ENCODE measurements around the gene PRMT7. TPM values are rescaled to one million over a fixed set of nuclear protein-coding genes. Genes with fewer than 3 reads are reported as not detected.

The PRMT7 gene
- polyA plus RNA-seq, 1 donor (not counting 4 experiments of a cell fraction or from before 2014, with no cell fraction given), result 27.4 TPM

- no peak overlapping the region for H3K27ac ChIP-seq (ENCODE audit: control insufficient read depth, insufficient read depth, low read length)
- no peak for FAIRE-seq
Measured at GRCh38 chr16:68343137-68343536, 32.3 kb downstream of the PRMT7 start.

GRCh38 chr16:68344252-68344651 is 33.4 kb downstream of the PRMT7 start:
- Histone ChIP-seq H3K4me2 (ENCODE audit: control insufficient read depth, extremely low read depth, insufficient read depth, low read depth, low read length) (no peak overlapping the region), H3K79me2 (ENCODE audit: control insufficient read depth, insufficient read depth, low read length) (no peaks in the 10 kb centered on the region), H3K4me1 (ENCODE audit: control insufficient read depth, extremely low read depth, insufficient read depth, low read length) (peaks cover 7% of the 10 kb centered on the region), H2AFZ (ENCODE audit: control insufficient read depth, low read length) (no peak overlapping the region), H3K9me1 (ENCODE audit: control insufficient read depth, extremely low read depth, insufficient read depth, low read length) (no peaks in the 10 kb centered on the region), H3K36me3 (ENCODE audit: control insufficient read depth in 2 of 2, extremely low read depth in 1 of 2, insufficient read depth in 2 of 2, low read length in 2 of 2) (peaks cover 20 to 37% of the 10 kb centered on the region in 2 experiments), H3K9ac (ENCODE audit: control insufficient read depth, extremely low read depth, insufficient read depth, low read length) (no peak overlapping the region), H3K9me3 (ENCODE audit: control insufficient read depth, low read depth, low read length) (no peaks in the 10 kb centered on the region), H3K27me3 (ENCODE audit: control insufficient read depth, extremely low read depth, insufficient read depth, low read length) (no peaks in the 10 kb centered on the region), H3K4me3 (ENCODE audit: control insufficient read depth in 2 of 3, extremely low read depth in 1 of 3, insufficient read depth in 2 of 3, low read depth in 1 of 3, low read length in 3 of 3) (no peak overlapping the region), H3K27ac (ENCODE audit: control insufficient read depth, insufficient read depth, low read length) (no peak overlapping the region), H4K20me1 (ENCODE audit: control insufficient read depth, extremely low read depth, insufficient read depth, low read length) (peaks cover 4% of the 10 kb centered on the region)
- dilution Hi-C loops (cut with MboI; ENCODE audit: extremely low pct_ligation_motif_present, low sequenced_read_pairs), result no loop called here
- no peak for TF ChIP-seq EZH2 (IDR thresholded peaks at IDR 0.05; ENCODE audit: low read length)
- no peak for TF ChIP-seq CTCF (optimal IDR thresholded peaks at IDR 0.05 in 1 of 3, IDR thresholded peaks at IDR 0.05 in 1 of 3, conservative IDR thresholded peaks at IDR 0.05 in 1 of 3; ENCODE audit: extremely low read depth in 1 of 3, insufficient read depth in 2 of 3, low read length in 3 of 3)
- FAIRE-seq (no peak), DNase-seq (ENCODE audit: low read depth, low spot score) (no peak)

More at GRCh38 chr16:68343137-68343536, 32.3 kb downstream of the PRMT7 start:
- H2AFZ ChIP-seq (ENCODE audit: control insufficient read depth, low read length), result no peak overlapping the region
- no peaks in the 10 kb centered on the region for H3K79me2 ChIP-seq (ENCODE audit: control insufficient read depth, insufficient read depth, low read length)
- TF ChIP-seq CTCF (optimal IDR thresholded peaks at IDR 0.05 in 1 of 3, IDR thresholded peaks at IDR 0.05 in 1 of 3, conservative IDR thresholded peaks at IDR 0.05 in 1 of 3; ENCODE audit: extremely low read depth in 1 of 3, insufficient read depth in 2 of 3, low read length in 3 of 3) (no peak), EZH2 (IDR thresholded peaks at IDR 0.05; ENCODE audit: low read length) (no peak)
- H3K9ac ChIP-seq (ENCODE audit: control insufficient read depth, extremely low read depth, insufficient read depth, low read length), result no peak overlapping the region
- H3K36me3 ChIP-seq (ENCODE audit: control insufficient read depth in 2 of 2, extremely low read depth in 1 of 2, insufficient read depth in 2 of 2, low read length in 2 of 2), result peaks cover 16 to 40% of the 10 kb centered on the region in 2 experiments
- H3K27me3 ChIP-seq (ENCODE audit: control insufficient read depth, extremely low read depth, insufficient read depth, low read length), result no peaks in the 10 kb centered on the region
- DNase-seq (ENCODE audit: low read depth, low spot score), result no peak
- H3K4me3 ChIP-seq (ENCODE audit: control insufficient read depth in 2 of 3, extremely low read depth in 1 of 3, insufficient read depth in 2 of 3, low read depth in 1 of 3, low read length in 3 of 3), result no peak overlapping the region
- no peaks in the 10 kb centered on the region for H3K9me1 ChIP-seq (ENCODE audit: control insufficient read depth, extremely low read depth, insufficient read depth, low read length)
- H3K4me2 ChIP-seq (ENCODE audit: control insufficient read depth, extremely low read depth, insufficient read depth, low read depth, low read length), result no peak overlapping the region
- peaks cover 4% of the 10 kb centered on the region for H4K20me1 ChIP-seq (ENCODE audit: control insufficient read depth, extremely low read depth, insufficient read depth, low read length)
- H3K9me3 ChIP-seq (ENCODE audit: control insufficient read depth, low read depth, low read length), result no peaks in the 10 kb centered on the region
- dilution Hi-C loops (cut with MboI; ENCODE audit: extremely low pct_ligation_motif_present, low sequenced_read_pairs), result no loop called here
- peaks cover 7% of the 10 kb centered on the region for H3K4me1 ChIP-seq (ENCODE audit: control insufficient read depth, extremely low read depth, insufficient read depth, low read length)

Data from keratinocyte (primary cell).